HG03066 (cell line): ENCODE measurements around the gene BIN1.
"Not testable (repeated sequence)": the region's sequence is repeated elsewhere in the genome, so short reads cannot be mapped to it uniquely, and the experiment has no call there.

Experiments
- ATAC-seq: cut with Tn5 transposase; IDR thresholded peaks from one replicate; pipeline ENCODE4 v1.9.1; 2021; ENCODE audit warnings: low read depth; ENCODE audit not compliant: unreplicated experiment

Gene BIN1

GRCh38 chr2:127034883-127035611 lies 71.9 kb downstream of the BIN1 start:
- ATAC-seq, result peak; percentile 51

- ATAC-seq, result no peak
These were observed 72.9 kb downstream of the BIN1 start for GRCh38 chr2:127034051-127034450.

GRCh38 chr2:127032621-127033020 lies 74.3 kb downstream of the BIN1 start:
- no peak for ATAC-seq

GRCh38 chr2:127029350-127030051 lies 77.5 kb downstream of the BIN1 start:
- ATAC-seq, result no peak

GRCh38 chr2:127028745-127029144 lies 78.2 kb downstream of the BIN1 start:
- not testable (repeated sequence) for ATAC-seq

GRCh38 chr2:127027715-127028114 lies 79.2 kb downstream of the BIN1 start:
- ATAC-seq, result no peak

- peak; percentile 91 for ATAC-seq
These were observed 81.4 kb downstream of the BIN1 start for GRCh38 chr2:127025359-127026166.

GRCh38 chr2:127024769-127025358 lies 82.1 kb downstream of the BIN1 start:
- ATAC-seq, result no peak

- ATAC-seq, result no peak
These were observed 83.5 kb downstream of the BIN1 start for GRCh38 chr2:127023504-127023903.

- no peak for ATAC-seq
These were observed 84.1 kb downstream of the BIN1 start for GRCh38 chr2:127022817-127023216.

- no peak for ATAC-seq
These were observed 86.4 kb downstream of the BIN1 start for GRCh38 chr2:127020536-127020935.

- no peak for ATAC-seq
These were observed 89.4 kb downstream of the BIN1 start for GRCh38 chr2:127017548-127017947.

GRCh38 chr2:127016329-127016728 lies 90.6 kb downstream of the BIN1 start:
- ATAC-seq, result no peak

GRCh38 chr2:127015106-127015910 lies 91.6 kb downstream of the BIN1 start:
- no peak for ATAC-seq

GRCh38 chr2:127014630-127015029 lies 92.3 kb downstream of the BIN1 start:
- ATAC-seq, result no peak

GRCh38 chr2:127014224-127014623 lies 92.7 kb downstream of the BIN1 start:
- ATAC-seq, result no peak

- no peak for ATAC-seq
These were observed 94.1 kb downstream of the BIN1 start for GRCh38 chr2:127012868-127013267.

- ATAC-seq, result no peak
These were observed 94.7 kb downstream of the BIN1 start for GRCh38 chr2:127012215-127012614.

- ATAC-seq, result no peak
These were observed 95.2 kb downstream of the BIN1 start for GRCh38 chr2:127011796-127012195.

GRCh38 chr2:127011231-127011661 lies 95.7 kb downstream of the BIN1 start:
- no peak for ATAC-seq
